Activated naive CD8-positive, alpha-beta T cell treated with anti-CD3 and anti-CD28 coated beads, Interleukin-2, amount 50 U/mL, for 24 hours (primary cell): ENCODE measurements around the gene ELP4.

Source experiments
- ATAC-seq: fragments of 150-1000 bp; cut with Tn5 transposase; one replicate; pipeline ENCODE4 v1.10.0; 2021
- DNase-seq: peaks from one replicate; pipeline ENCODE4 v3.0.0; 2021
- H3K27ac Mint-ChIP-seq: one replicate; pipeline ENCODE4 v1.8.0; 2021; ENCODE audit warnings: mild to moderate bottlenecking, mixed read lengths
- H3K27me3 Mint-ChIP-seq: one replicate; pipeline ENCODE4 v1.8.0; 2021; ENCODE audit warnings: mixed read lengths
- H3K36me3 Mint-ChIP-seq: one replicate; pipeline ENCODE4 v1.8.0; 2021; ENCODE audit warnings: low read depth, mixed read lengths
- H3K4me1 Mint-ChIP-seq: one replicate; pipeline ENCODE4 v1.8.0; 2021; ENCODE audit warnings: mixed read lengths
- H3K4me3 Mint-ChIP-seq: one replicate; pipeline ENCODE4 v1.8.0; 2021; ENCODE audit warnings: mild to moderate bottlenecking, moderate library complexity, mixed read lengths
- H3K9me3 Mint-ChIP-seq: one replicate; pipeline ENCODE4 v1.8.0; 2021; ENCODE audit warnings: mixed read lengths

Gene ELP4

GRCh38 chr11:31582697-31583096 is 73.1 kb downstream of the ELP4 start:
- H3K27ac Mint-ChIP-seq: no peak overlapping the region
- H3K36me3 Mint-ChIP-seq: peaks cover 8% of the 10 kb centered on the region

GRCh38 chr11:31598454-31598853 is 88.9 kb downstream of the ELP4 start:
- Mint-ChIP-seq H3K36me3 (peaks cover 13% of the 10 kb centered on the region), H3K4me3 (no peak overlapping the region), H3K9me3 (no peaks in the 10 kb centered on the region), H3K27me3 (no peaks in the 10 kb centered on the region), H3K27ac (no peak overlapping the region), H3K4me1 (no peaks in the 10 kb centered on the region)
- ATAC-seq: no peak
- DNase-seq: no peak

More at GRCh38 chr11:31582697-31583096, 73.1 kb downstream of the ELP4 start:
- peaks cover 3% of the 10 kb centered on the region for H3K4me1 Mint-ChIP-seq
- ATAC-seq (no peak), DNase-seq (no peak)
- H3K9me3 Mint-ChIP-seq: peaks cover 4% of the 10 kb centered on the region
- H3K27me3 Mint-ChIP-seq: no peaks in the 10 kb centered on the region
- H3K4me3 Mint-ChIP-seq: no peak overlapping the region

- Mint-ChIP-seq H3K27me3 (no peaks in the 10 kb centered on the region), H3K9me3 (no peaks in the 10 kb centered on the region), H3K36me3 (peaks cover 8% of the 10 kb centered on the region), H3K4me1 (no peaks in the 10 kb centered on the region), H3K27ac (no peak overlapping the region), H3K4me3 (no peak overlapping the region)
- no peak for DNase-seq
- no peak for ATAC-seq
These were observed 92.2 kb downstream of the ELP4 start for GRCh38 chr11:31601635-31602282.

GRCh38 chr11:31606893-31607292 is 97.3 kb downstream of the ELP4 start:
- Mint-ChIP-seq H3K27ac (no peak overlapping the region), H3K27me3 (no peaks in the 10 kb centered on the region), H3K9me3 (peaks cover 5% of the 10 kb centered on the region), H3K4me3 (no peak overlapping the region), H3K4me1 (no peaks in the 10 kb centered on the region), H3K36me3 (peaks cover 7% of the 10 kb centered on the region)
- DNase-seq (no peak), ATAC-seq (no peak)

- no peak for ATAC-seq
- no peak for DNase-seq
- Mint-ChIP-seq H3K27ac (no peak overlapping the region), H3K4me1 (no peaks in the 10 kb centered on the region), H3K36me3 (peaks cover 7% of the 10 kb centered on the region), H3K9me3 (peaks cover 5% of the 10 kb centered on the region), H3K4me3 (no peak overlapping the region), H3K27me3 (no peaks in the 10 kb centered on the region)
These were observed 98.3 kb downstream of the ELP4 start for GRCh38 chr11:31607914-31608313.

GRCh38 chr11:31608995-31609394 is 99.4 kb downstream of the ELP4 start:
- H3K27ac Mint-ChIP-seq: no peak overlapping the region
- H3K9me3 Mint-ChIP-seq: peaks cover 5% of the 10 kb centered on the region
- no peaks in the 10 kb centered on the region for H3K27me3 Mint-ChIP-seq
- no peak for DNase-seq
- H3K36me3 Mint-ChIP-seq: peaks cover 7% of the 10 kb centered on the region
- no peaks in the 10 kb centered on the region for H3K4me1 Mint-ChIP-seq
- no peak overlapping the region for H3K4me3 Mint-ChIP-seq
- ATAC-seq: no peak

- Mint-ChIP-seq H3K27me3 (no peaks in the 10 kb centered on the region), H3K27ac (no peak overlapping the region), H3K9me3 (peaks cover 5% of the 10 kb centered on the region), H3K4me3 (no peak overlapping the region), H3K4me1 (no peaks in the 10 kb centered on the region), H3K36me3 (peaks cover 16% of the 10 kb centered on the region)
- ATAC-seq (no peak), DNase-seq (no peak)
These were observed 101.0 kb downstream of the ELP4 start for GRCh38 chr11:31610544-31610943.

- ATAC-seq: no peak
- Mint-ChIP-seq H3K9me3 (no peaks in the 10 kb centered on the region), H3K27ac (no peak overlapping the region)
These were observed 107.7 kb downstream of the ELP4 start for GRCh38 chr11:31617246-31617645.

GRCh38 chr11:31619980-31620379 is 110.4 kb downstream of the ELP4 start:
- no peak overlapping the region for H3K27ac Mint-ChIP-seq
- peaks cover 14% of the 10 kb centered on the region for H3K36me3 Mint-ChIP-seq
- no peak for ATAC-seq
- no peaks in the 10 kb centered on the region for H3K27me3 Mint-ChIP-seq
- no peak for DNase-seq
- no peak overlapping the region for H3K4me3 Mint-ChIP-seq
- H3K4me1 Mint-ChIP-seq: peaks cover 8% of the 10 kb centered on the region
- no peaks in the 10 kb centered on the region for H3K9me3 Mint-ChIP-seq

More at GRCh38 chr11:31617246-31617645, 107.7 kb downstream of the ELP4 start:
- Mint-ChIP-seq H3K36me3 (peaks cover 20% of the 10 kb centered on the region), H3K27me3 (no peaks in the 10 kb centered on the region), H3K4me1 (peaks cover 8% of the 10 kb centered on the region), H3K4me3 (no peak overlapping the region)
- DNase-seq: no peak

GRCh38 chr11:31620434-31620833 is 110.9 kb downstream of the ELP4 start:
- no peak overlapping the region for H3K4me3 Mint-ChIP-seq
- no peak for ATAC-seq

GRCh38 chr11:31625868-31626267 is 116.3 kb downstream of the ELP4 start:
- Mint-ChIP-seq H3K36me3 (peaks cover 4% of the 10 kb centered on the region), H3K9me3 (no peaks in the 10 kb centered on the region), H3K4me3 (no peak overlapping the region), H3K27me3 (no peaks in the 10 kb centered on the region), H3K27ac (no peak overlapping the region), H3K4me1 (no peaks in the 10 kb centered on the region)
- DNase-seq (no peak), ATAC-seq (no peak)

More at GRCh38 chr11:31620434-31620833, 110.9 kb downstream of the ELP4 start:
- Mint-ChIP-seq H3K36me3 (peaks cover 14% of the 10 kb centered on the region), H3K9me3 (no peaks in the 10 kb centered on the region), H3K27me3 (no peaks in the 10 kb centered on the region), H3K27ac (no peak overlapping the region), H3K4me1 (peaks cover 8% of the 10 kb centered on the region)
- no peak for DNase-seq

GRCh38 chr11:31628111-31628510 is 118.5 kb downstream of the ELP4 start:
- no peak overlapping the region for H3K4me3 Mint-ChIP-seq
- H3K4me1 Mint-ChIP-seq: no peaks in the 10 kb centered on the region
- H3K27me3 Mint-ChIP-seq: no peaks in the 10 kb centered on the region
- H3K9me3 Mint-ChIP-seq: no peaks in the 10 kb centered on the region
- ATAC-seq: no peak
- peaks cover 13% of the 10 kb centered on the region for H3K36me3 Mint-ChIP-seq
- H3K27ac Mint-ChIP-seq: no peak overlapping the region
- DNase-seq: no peak

- Mint-ChIP-seq H3K4me3 (no peak overlapping the region), H3K36me3 (peaks cover 11% of the 10 kb centered on the region), H3K27me3 (no peaks in the 10 kb centered on the region), H3K9me3 (no peaks in the 10 kb centered on the region), H3K27ac (no peak overlapping the region), H3K4me1 (no peaks in the 10 kb centered on the region)
- DNase-seq (no peak), ATAC-seq (no peak)
These were observed 127.4 kb downstream of the ELP4 start for GRCh38 chr11:31636983-31637382.

GRCh38 chr11:31640611-31641010 is 131.0 kb downstream of the ELP4 start:
- no peak overlapping the region for H3K27ac Mint-ChIP-seq
- ATAC-seq (no peak), DNase-seq (no peak)
- H3K9me3 Mint-ChIP-seq: no peaks in the 10 kb centered on the region
- no peak overlapping the region for H3K4me3 Mint-ChIP-seq
- H3K4me1 Mint-ChIP-seq: no peaks in the 10 kb centered on the region
- peaks cover 2% of the 10 kb centered on the region for H3K36me3 Mint-ChIP-seq
- no peaks in the 10 kb centered on the region for H3K27me3 Mint-ChIP-seq

GRCh38 chr11:31641477-31642062 is 132.0 kb downstream of the ELP4 start:
- no peak for DNase-seq
- no peaks in the 10 kb centered on the region for H3K9me3 Mint-ChIP-seq
- H3K4me3 Mint-ChIP-seq: no peak overlapping the region
- ATAC-seq: no peak
- no peaks in the 10 kb centered on the region for H3K4me1 Mint-ChIP-seq
- no peak overlapping the region for H3K27ac Mint-ChIP-seq
- no peaks in the 10 kb centered on the region for H3K36me3 Mint-ChIP-seq
- no peaks in the 10 kb centered on the region for H3K27me3 Mint-ChIP-seq
